ENCODE results near the gene NAV1. TPM values are rescaled to one million over a fixed set of nuclear protein-coding genes. Genes with fewer than 3 reads are reported as not detected.

The NAV1 gene
- total and polyA plus RNA-seq, 2 of the 8 experiments (the other 6 are each of a cell fraction or from before 2014, with no cell fraction given), result 9.9 to 42.7 TPM

DNA sequence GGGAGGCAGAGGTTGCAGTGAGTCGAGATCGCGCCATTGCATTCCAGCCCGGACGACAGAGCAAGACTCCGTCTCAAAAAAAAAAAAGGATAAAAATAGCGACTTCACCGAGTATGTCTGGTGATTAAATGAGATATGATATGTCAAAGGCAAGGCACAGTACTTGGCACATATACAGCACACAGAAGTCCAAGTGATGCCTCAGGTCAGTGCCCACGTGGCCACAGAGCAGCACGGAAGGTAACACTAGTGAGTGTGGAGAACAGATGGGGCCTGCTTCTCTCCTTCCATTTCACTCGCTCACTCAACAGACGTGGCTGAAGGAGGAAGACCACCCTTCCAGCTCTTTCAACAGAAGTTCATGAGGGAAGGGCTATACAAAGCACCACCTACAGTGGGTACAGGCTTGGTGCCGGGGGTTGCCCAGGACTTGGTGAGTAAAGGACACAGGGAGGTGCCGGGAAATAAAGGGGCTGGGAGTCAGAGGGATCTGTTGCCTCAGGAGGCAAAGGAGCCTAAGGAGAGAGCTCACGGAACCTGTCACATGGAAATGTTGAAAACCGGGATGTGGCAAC is 40.9 kb upstream of the NAV1 start (continued):
- no peak for TF ChIP-seq HDAC6 (IDR thresholded peaks at IDR 0.05; ENCODE audit: low read depth, low read length)

Measured in H1 (cell line).